Keratinocyte (primary cell): ENCODE measurements around the gene NPSR1. TPM values are rescaled to one million over a fixed set of nuclear protein-coding genes. Genes with fewer than 3 reads are reported as not detected.

Experiments
- DNase-seq: peaks from one replicate; pipeline ENCODE4 v3.0.0-alpha.2; 2011; ENCODE audit warnings: low read depth, missing footprints, low spot score
- FAIRE-seq: peaks from 2 replicates; lab custom pipeline; 2011; peaks lifted over from hg19 to GRCh38; lab: Jason Lieb, UNC
- H2AFZ ChIP-seq: 2 replicates; pipeline ENCODE4 v1.6.0; 2012; ENCODE audit warnings: low read length, control low read depth, inconsistent platforms; ENCODE audit not compliant: control insufficient read depth
- H3K27ac ChIP-seq: 2 replicates; pipeline ENCODE4 v1.5.1; 2011; ENCODE audit warnings: low read length; ENCODE audit not compliant: control insufficient read depth, insufficient read depth
- H3K27me3 ChIP-seq: 3 replicates; pipeline ENCODE4 v1.6.0; 2011; ENCODE audit warnings: low read length; ENCODE audit not compliant: control insufficient read depth, insufficient read depth; ENCODE audit errors: extremely low read depth
- H3K36me3 ChIP-seq, 2 experiments: 2 replicates in 1 of 2; 3 replicates in 1 of 2; pipeline ENCODE4 v1.5.1; 2011; ENCODE audit warnings: low read length in 2 of 2, mild to moderate bottlenecking in 1 of 2; ENCODE audit not compliant: control insufficient read depth in 2 of 2, insufficient read depth in 2 of 2; ENCODE audit errors: extremely low read depth in 1 of 2
- H3K4me1 ChIP-seq: 3 replicates; pipeline ENCODE4 v1.5.1; 2011; ENCODE audit warnings: low read length; ENCODE audit not compliant: control insufficient read depth, insufficient read depth; ENCODE audit errors: extremely low read depth
- H3K4me2 ChIP-seq: 3 replicates; pipeline ENCODE4 v1.6.0; 2011; ENCODE audit warnings: low read depth, low read length; ENCODE audit not compliant: control insufficient read depth, insufficient read depth; ENCODE audit errors: extremely low read depth
- H3K4me3 ChIP-seq, 3 experiments: fragments of 200-600 bp in 1 of 3; sonication (generic) in 1 of 3; 2 replicates in 2 of 3; 3 replicates in 1 of 3; pipeline ENCODE4 v1.5.1; 2011 to 2016; ENCODE audit warnings: low read length in 3 of 3, mild to moderate bottlenecking in 3 of 3, control low read depth in 2 of 3, inconsistent platforms in 1 of 3, low read depth in 1 of 3, mixed read lengths in 1 of 3, mixed run types in 1 of 3, moderate library complexity in 1 of 3; ENCODE audit not compliant: control insufficient read depth in 2 of 3, insufficient read depth in 2 of 3; ENCODE audit errors: extremely low read depth in 1 of 3
- H3K79me2 ChIP-seq: 2 replicates; pipeline ENCODE4 v1.6.0; 2012; ENCODE audit warnings: low read length; ENCODE audit not compliant: control insufficient read depth, insufficient read depth
- H3K9ac ChIP-seq: 3 replicates; pipeline ENCODE4 v1.6.0; 2011; ENCODE audit warnings: low read length; ENCODE audit not compliant: control insufficient read depth, insufficient read depth; ENCODE audit errors: extremely low read depth
- H3K9me1 ChIP-seq: 3 replicates; pipeline ENCODE4 v1.6.0; 2011; ENCODE audit warnings: low read length; ENCODE audit not compliant: control insufficient read depth, insufficient read depth; ENCODE audit errors: extremely low read depth
- H3K9me3 ChIP-seq: 2 replicates; pipeline ENCODE4 v1.5.1; 2012; ENCODE audit warnings: low read depth, low read length; ENCODE audit not compliant: control insufficient read depth
- H4K20me1 ChIP-seq: 3 replicates; pipeline ENCODE4 v1.6.0; 2011; ENCODE audit warnings: low read length; ENCODE audit not compliant: control insufficient read depth, insufficient read depth; ENCODE audit errors: extremely low read depth
- CTCF ChIP-seq, 3 experiments: IDR thresholded peaks in 1 of 3; conservative IDR thresholded peaks in 1 of 3; optimal IDR thresholded peaks in 1 of 3; 2 replicates in 2 of 3; 3 replicates in 1 of 3; pipeline versions ENCODE3 to v1.5.1; 2011; ENCODE audit warnings: low read length in 3 of 3, mild to moderate bottlenecking in 3 of 3, moderate library complexity in 2 of 3, control low read depth in 1 of 3, inconsistent platforms in 1 of 3; ENCODE audit not compliant: insufficient read depth in 2 of 3; ENCODE audit errors: extremely low read depth in 1 of 3
- EZH2 ChIP-seq: IDR thresholded peaks from one replicate; pipeline ENCODE4 v1.6.1; 2012; ENCODE audit warnings: inconsistent platforms, mild to moderate bottlenecking, low read length, moderate library complexity
- dilution Hi-C: fragments of 300-500 bp; cut with MboI; formaldehyde crosslinking; loops from one replicate; pipeline ENCODE4 v1.7.0; 2020; ENCODE audit warnings: low sequenced_read_pairs; ENCODE audit not compliant: extremely low pct_ligation_motif_present
- polyA plus RNA-seq, 5 experiments: library from polyadenylated mRNA; depleted of rRNA in 3 of 5; stranded (reverse) in 3 of 5; stranded (forward) in 1 of 5; unstranded in 1 of 5; fragments of >200 nt; gene quantifications; 1 replicate in 1 of 5; 2 replicates in 3 of 5; 3 replicates in 1 of 5; pipeline versions ENCODE4 v1.2.1 to v1.2.3, GENCODE V29; 2011 to 2012; ENCODE audit warnings: missing spikeins in 2 of 5, low read depth in 1 of 5, low replicate concordance in 1 of 5

The NPSR1 gene
- polyA plus RNA-seq, 1 donor (not counting 4 experiments of a cell fraction or from before 2014, with no cell fraction given), result not detected

- Histone ChIP-seq H3K9me1 (no peaks in the 10 kb centered on the region), H3K9me3 (no peaks in the 10 kb centered on the region), H3K4me3 (no peak overlapping the region), H3K36me3 (no peaks in the 10 kb centered on the region), H3K9ac (no peak overlapping the region), H3K27ac (no peak overlapping the region), H3K4me2 (no peak overlapping the region), H2AFZ (no peak overlapping the region), H4K20me1 (no peaks in the 10 kb centered on the region), H3K4me1 (peaks cover 4% of the 10 kb centered on the region), H3K79me2 (no peaks in the 10 kb centered on the region), H3K27me3 (no peaks in the 10 kb centered on the region)
- dilution Hi-C loops, result no loop called here
- FAIRE-seq (no peak), DNase-seq (no peak)
- TF ChIP-seq CTCF (optimal IDR thresholded peaks at IDR 0.05 in 1 of 3, IDR thresholded peaks at IDR 0.05 in 1 of 3, conservative IDR thresholded peaks at IDR 0.05 in 1 of 3; ENCODE audit: extremely low read depth in 1 of 3, insufficient read depth in 2 of 3, low read length in 3 of 3), result no peak
- TF ChIP-seq EZH2, result no peak
These were observed 178.0 kb downstream of the NPSR1 start for GRCh38 chr7:34835901-34836600.

DNA sequence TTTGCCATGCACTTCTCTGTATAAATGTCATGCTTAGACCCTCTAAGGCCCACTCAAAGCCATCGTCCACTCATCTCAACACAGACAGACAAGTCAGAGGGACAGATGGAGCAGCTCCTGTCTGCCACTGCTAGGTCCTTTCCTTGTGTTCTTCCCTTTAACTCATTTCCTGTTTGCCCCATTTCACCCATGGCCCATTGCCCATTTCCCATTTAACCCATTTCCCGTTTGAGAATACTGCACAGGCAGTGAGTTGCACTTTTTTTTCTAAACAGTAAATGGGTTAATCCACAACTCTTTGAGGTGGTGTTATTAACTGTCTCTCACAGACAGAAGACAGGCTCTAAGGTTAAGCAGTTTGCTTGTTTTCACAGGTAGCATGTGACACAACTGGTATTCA, 179.3 kb downstream of the NPSR1 start:
- no peaks in the 10 kb centered on the region for H3K27me3 ChIP-seq
- FAIRE-seq (no peak), DNase-seq (no peak)
- no peak overlapping the region for H3K9ac ChIP-seq
- TF ChIP-seq CTCF (optimal IDR thresholded peaks at IDR 0.05 in 1 of 3, IDR thresholded peaks at IDR 0.05 in 1 of 3, conservative IDR thresholded peaks at IDR 0.05 in 1 of 3; ENCODE audit: extremely low read depth in 1 of 3, insufficient read depth in 2 of 3, low read length in 3 of 3) (no peak), EZH2 (no peak)
- H3K4me1 ChIP-seq, result peaks cover 4% of the 10 kb centered on the region
- no peak overlapping the region for H2AFZ ChIP-seq
- H3K4me3 ChIP-seq, result no peak overlapping the region
- peak overlapping the region; percentile 11 for H3K4me2 ChIP-seq
- H3K36me3 ChIP-seq, result no peaks in the 10 kb centered on the region
- no peaks in the 10 kb centered on the region for H3K9me1 ChIP-seq
- H3K9me3 ChIP-seq, result no peaks in the 10 kb centered on the region
- no peaks in the 10 kb centered on the region for H3K79me2 ChIP-seq
- no peaks in the 10 kb centered on the region for H4K20me1 ChIP-seq
- H3K27ac ChIP-seq, result no peak overlapping the region
- dilution Hi-C loops, result no loop called here
